Prostate gland (tissue), 2 donors: ENCODE measurements around the gene TLE1.

ENCODE experiments used
- CTCF ChIP-seq, 4 experiments: fragments of 200-600 bp in 2 of 4; fragments of 450-650 bp in 2 of 4; sonication (generic) in 2 of 4; IDR thresholded peaks; 1 replicate in 3 of 4; 2 replicates in 1 of 4; pipeline ENCODE4 v1.5.1; 2016 to 2019; ENCODE audit warnings: antibody characterized with exemption in 4 of 4, mild to moderate bottlenecking in 2 of 4, moderate library complexity in 2 of 4
- POLR2A ChIP-seq: fragments of 450-650 bp; IDR thresholded peaks from one replicate; pipeline ENCODE4 v1.6.1; 2016; ENCODE audit warnings: antibody characterized with exemption, mild to moderate bottlenecking
- POLR2AphosphoS5 ChIP-seq: sonication (generic); formaldehyde crosslinking; IDR thresholded peaks from one replicate; pipeline ENCODE4 v1.6.1; 2017; ENCODE audit warnings: antibody characterized with exemption

- no peak for TF ChIP-seq POLR2A
- TF ChIP-seq CTCF (IDR thresholded peaks at IDR 0.05): no peak
- no peak for TF ChIP-seq POLR2AphosphoS5
Measured at GRCh38 chr9:81608289-81608657, 81.1 kb downstream of the TLE1 start.
